ENCODE data around the gene SDSL.

SDSL gene

DNA sequence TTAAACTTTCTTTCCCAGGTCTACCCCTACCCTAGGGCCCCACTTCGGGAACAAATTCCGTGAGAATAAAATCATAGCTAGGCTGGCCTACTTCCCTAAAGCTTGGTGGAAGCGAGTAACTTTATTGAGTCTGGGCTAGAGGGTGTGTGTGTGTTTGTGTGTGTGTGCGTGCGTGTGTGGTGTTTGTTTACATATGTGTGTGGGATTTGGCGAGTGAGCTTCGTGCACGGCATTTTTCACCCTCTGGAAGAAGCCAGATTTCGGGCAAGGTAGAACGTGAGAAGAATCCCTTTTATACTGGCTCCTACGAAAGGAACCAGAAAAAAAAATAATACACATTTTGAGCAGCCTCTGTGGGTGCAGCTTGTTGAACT is 57.0 kb downstream of the SDSL start:
- DNase-seq (ENCODE audit: low read depth in 2 of 3, low spot score in 1 of 3) = no peak

DNA sequence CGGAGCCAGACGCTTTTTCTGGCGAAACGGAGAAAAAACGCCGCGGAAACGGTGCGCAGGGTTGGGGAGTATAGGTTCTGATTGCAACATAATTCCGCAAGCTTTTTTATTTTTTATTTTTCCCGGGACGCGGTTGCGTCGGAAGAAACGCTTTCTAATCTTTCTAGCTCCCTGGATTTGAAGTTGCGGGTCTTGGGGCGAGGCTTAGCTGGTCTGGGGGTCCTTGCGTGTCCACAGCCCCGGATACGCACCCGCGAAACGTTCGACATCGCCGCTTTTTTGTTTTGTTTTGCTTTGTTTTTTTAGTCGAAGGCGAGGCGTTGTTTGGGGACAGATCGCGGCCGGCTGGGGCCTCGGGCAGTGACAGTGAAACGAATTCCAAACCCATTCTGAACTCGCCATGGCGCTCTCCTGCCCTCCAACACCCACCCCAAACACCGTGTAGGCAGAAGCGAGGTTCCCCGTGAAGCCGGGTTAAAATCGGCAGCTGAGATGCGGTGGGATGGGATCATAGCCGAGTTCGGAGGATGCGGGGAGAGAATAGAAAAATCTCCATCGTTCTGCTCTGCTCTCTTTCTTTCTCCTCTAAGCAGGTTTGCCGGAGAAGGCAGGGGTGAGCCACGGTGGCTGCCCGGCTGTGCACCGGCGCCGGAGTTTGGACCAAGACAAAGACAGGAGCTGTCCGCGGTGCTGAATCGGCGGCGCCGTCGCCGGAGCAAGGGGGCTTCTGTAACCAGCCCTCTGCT is 57.6 kb downstream of the SDSL start:
- no peak for DNase-seq (ENCODE audit: low read depth in 2 of 3, low spot score in 1 of 3)

DNA sequence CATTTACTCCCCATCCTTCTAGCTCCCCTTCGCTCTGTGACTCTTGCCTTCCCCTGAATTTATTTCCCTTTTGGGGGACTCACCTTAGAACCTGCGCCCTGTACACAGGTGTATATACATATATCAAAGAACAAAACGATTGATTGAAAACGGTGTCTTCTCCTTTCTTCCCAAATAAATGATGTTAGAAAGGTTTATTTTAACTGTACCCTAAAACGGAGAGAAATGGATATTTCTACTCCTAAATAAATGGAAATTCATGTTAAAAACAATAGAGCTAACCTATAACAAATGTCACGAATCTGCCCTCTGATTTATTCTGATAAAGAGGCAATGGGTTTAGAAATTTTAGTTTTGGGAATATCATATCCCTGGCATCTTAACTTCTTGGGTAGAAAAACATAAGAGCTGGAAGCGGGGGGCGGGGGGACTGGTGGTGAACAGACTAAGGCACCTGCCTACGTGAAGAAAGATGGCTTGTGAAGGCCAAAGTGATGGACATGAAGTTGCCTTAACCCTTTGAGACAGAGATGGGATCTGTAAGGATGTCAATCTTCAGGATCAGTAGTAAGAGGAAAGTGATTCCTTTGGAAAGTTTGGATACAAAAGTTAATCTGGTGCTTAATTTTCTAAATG is 58.3 kb downstream of the SDSL start:
- no peak for DNase-seq (ENCODE audit: low read depth in 2 of 3, low spot score in 1 of 3)

DNA sequence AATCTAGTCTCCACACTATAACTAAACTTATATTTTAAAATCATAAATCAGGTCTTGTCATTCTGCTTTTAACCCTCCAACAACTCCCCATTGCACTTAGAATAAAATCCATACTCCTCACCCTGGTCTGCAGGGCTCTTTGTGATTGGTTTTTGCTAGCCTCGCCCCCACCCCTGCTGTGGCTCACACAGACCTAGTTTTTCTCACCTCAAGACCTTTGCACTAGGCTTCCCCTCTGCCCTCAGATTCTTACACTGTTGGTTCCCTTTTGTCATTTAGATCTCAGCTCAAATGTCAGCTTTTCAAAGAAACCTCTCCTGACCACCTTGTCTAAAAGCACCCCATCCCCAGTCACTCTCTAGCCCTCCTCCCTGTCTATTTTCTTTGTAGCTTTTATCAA is 60.2 kb downstream of the SDSL start:
- DNase-seq (ENCODE audit: low read depth in 2 of 3, low spot score in 1 of 3) = no peak

DNA sequence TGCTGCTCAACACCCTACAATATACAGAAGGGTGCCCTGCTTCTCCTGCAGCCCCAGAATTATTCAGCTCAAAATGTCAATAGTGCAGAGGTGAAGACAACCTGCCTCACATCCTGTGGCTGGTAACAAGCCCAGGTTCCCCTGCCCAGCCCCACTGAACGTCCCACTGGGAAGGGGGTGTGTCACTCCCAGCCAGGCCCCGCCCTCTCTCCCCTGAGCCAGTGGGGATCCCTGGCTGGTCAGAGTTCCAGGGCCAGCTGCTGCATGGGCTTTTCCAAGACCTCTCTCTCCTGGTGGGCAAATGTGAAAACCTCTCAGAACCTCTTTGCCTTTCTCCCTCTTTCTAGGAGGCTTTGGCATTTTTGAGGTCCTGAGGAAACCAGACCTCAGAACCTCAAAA is 63.1 kb downstream of the SDSL start:
- no peak for DNase-seq (ENCODE audit: low read depth in 2 of 3, low spot score in 1 of 3)

DNA sequence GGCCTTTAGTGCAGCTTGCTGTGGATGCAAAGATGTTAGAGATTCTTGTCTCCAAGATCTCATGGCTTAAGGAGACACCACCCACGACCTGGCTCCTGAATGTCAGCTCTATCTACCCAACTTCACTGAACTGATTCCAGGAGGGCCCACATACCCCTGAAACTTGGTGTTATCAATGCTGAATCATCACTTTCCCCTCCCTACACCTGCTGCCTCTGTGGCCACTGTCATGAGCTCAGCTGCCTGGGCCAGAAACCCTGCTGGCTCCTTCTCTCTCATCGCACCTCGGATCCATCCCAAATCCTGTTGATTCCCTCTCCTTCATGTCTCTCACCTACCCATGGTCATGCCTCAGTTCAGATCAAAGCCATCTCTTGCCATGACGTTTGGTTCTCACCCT is 64.5 kb downstream of the SDSL start:
- no peak for DNase-seq (ENCODE audit: low read depth in 2 of 3, low spot score in 1 of 3)
